ENCODE measurements around the gene ANKRD18A.

DNA sequence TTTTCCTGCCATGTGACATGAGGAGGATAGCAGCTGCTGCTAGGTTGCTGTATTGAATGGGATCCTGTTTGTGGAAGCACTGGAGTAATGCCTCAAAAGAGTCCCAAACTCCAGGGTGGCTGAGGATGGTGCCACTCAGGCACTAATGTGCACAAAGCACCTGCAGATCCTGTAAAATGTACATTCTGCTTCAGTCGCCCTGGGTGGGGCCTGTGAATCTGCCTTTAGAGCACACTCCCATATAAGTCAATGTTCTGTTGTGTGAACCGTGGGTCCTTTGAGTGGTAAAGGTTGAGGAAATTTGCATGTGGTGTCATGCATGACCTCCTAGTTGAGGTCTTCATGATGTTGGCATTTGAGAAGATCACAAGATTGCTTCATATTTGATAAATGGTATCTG, 31.6 kb upstream of the ANKRD18A start:
- no peak for TF ChIP-seq EZH2 (optimal IDR thresholded peaks at IDR 0.05; ENCODE audit: low read depth, low read length)
- TF ChIP-seq, protein P1, sequence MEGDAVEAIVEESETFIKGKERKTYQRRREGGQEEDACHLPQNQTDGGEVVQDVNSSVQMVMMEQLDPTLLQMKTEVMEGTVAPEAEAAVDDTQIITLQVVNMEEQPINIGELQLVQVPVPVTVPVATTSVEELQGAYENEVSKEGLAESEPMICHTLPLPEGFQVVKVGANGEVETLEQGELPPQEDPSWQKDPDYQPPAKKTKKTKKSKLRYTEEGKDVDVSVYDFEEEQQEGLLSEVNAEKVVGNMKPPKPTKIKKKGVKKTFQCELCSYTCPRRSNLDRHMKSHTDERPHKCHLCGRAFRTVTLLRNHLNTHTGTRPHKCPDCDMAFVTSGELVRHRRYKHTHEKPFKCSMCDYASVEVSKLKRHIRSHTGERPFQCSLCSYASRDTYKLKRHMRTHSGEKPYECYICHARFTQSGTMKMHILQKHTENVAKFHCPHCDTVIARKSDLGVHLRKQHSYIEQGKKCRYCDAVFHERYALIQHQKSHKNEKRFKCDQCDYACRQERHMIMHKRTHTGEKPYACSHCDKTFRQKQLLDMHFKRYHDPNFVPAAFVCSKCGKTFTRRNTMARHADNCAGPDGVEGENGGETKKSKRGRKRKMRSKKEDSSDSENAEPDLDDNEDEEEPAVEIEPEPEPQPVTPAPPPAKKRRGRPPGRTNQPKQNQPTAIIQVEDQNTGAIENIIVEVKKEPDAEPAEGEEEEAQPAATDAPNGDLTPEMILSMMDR (IDR thresholded peaks at IDR 0.05; ENCODE audit: low read length), result no peak
